ENCODE data around the gene AK8. TPM values are rescaled to one million over a fixed set of nuclear protein-coding genes. Genes with fewer than 3 reads are reported as not detected.

Gene AK8
- total RNA-seq, 2 experiments from 2014 or later, result 0.10 to 0.36 TPM

DNA sequence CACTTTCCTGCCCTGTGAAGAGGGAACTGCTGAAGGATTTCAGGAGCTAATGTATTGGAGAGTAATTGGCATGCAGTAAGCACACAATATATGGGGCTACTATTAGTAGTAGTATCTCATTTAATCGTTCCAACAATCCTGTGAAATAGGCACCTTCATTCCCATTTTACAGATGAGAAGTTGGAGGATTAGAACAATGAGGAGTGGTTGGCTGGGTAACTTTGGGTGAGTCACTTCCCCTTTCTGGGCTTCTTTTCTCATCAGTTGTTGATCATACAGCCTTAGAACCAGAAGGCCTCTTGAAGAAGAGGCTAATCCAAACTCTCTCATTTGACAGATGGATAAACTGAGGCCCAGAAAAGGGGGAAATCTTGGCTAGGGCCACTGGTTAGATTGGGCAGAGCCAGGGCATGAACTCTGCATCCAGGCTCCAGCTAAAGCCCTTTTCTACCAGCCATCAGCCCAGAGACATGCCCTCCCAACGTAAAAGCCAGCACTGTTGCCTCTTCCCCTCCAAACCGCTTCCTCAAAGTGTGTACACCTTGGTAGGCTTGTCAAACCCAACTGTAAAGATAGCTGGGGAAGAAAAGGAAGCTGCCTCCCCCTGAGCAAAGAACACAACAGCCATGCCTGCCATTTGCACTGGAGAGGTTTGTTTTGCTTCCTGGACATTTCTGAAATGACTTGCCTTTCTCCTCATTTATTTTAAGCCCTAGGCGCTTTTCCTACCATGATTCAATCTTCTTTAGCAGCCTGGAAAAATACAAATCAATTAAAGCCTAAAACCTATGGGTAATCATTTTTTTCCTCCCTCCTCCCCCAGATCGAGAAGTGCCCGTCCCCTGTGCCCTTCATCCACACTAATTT, 1.6 kb upstream of the AK8 start:
- DNase-seq, result no peak
- peak overlapping the region; percentile 68 for H3K4me3 Mint-ChIP-seq
- H3K9me3 Mint-ChIP-seq, result no peaks in the 10 kb centered on the region
- no peaks in the 10 kb centered on the region for H3K27me3 Mint-ChIP-seq
- H3K36me3 Mint-ChIP-seq, result no peaks in the 10 kb centered on the region
- peaks cover 9% of the 10 kb centered on the region for H3K4me1 Mint-ChIP-seq
- H3K27ac Mint-ChIP-seq, result no peak overlapping the region

- Mint-ChIP-seq H3K36me3 (no peaks in the 10 kb centered on the region), H3K4me3 (peak within 1 kb of the TSS; percentile 68), H3K9me3 (no peaks in the 10 kb centered on the region), H3K27ac (no peak within 1 kb of the TSS), H3K27me3 (no peaks in the 10 kb centered on the region), H3K4me1 (peaks cover 9% of the 10 kb centered on the region)
- peak; percentile 24 for DNase-seq
Measured at GRCh38 chr9:132878695-132879456, 792 bp upstream of the AK8 start, which contains the start of gene SPACA9. TSS of gene SPACA9 (plus strand) at chr9:132878898. CDS start at chr9:132883948, 5,050 bp downstream.

GRCh38 chr9:132877458-132877823, 643 bp downstream of the AK8 start:
- Mint-ChIP-seq H3K4me1 (peaks cover 9% of the 10 kb centered on the region), H3K27ac (peak overlapping the region; percentile 12), H3K4me3 (peak overlapping the region; percentile 75), H3K27me3 (no peaks in the 10 kb centered on the region), H3K9me3 (no peaks in the 10 kb centered on the region), H3K36me3 (no peaks in the 10 kb centered on the region)
- DNase-seq, result no peak

GRCh38 chr9:132876849-132877248, 1.2 kb downstream of the AK8 start:
- H3K36me3 Mint-ChIP-seq, result no peaks in the 10 kb centered on the region
- H3K4me1 Mint-ChIP-seq, result peaks cover 9% of the 10 kb centered on the region
- no peak overlapping the region for H3K27ac Mint-ChIP-seq
- no peaks in the 10 kb centered on the region for H3K27me3 Mint-ChIP-seq
- DNase-seq, result no peak
- no peaks in the 10 kb centered on the region for H3K9me3 Mint-ChIP-seq
- H3K4me3 Mint-ChIP-seq, result peak overlapping the region; percentile 75

GRCh38 chr9:132875159-132875558, 2.9 kb downstream of the AK8 start:
- no peaks in the 10 kb centered on the region for H3K9me3 Mint-ChIP-seq
- no peaks in the 10 kb centered on the region for H3K27me3 Mint-ChIP-seq
- no peaks in the 10 kb centered on the region for H3K36me3 Mint-ChIP-seq
- peaks cover 9% of the 10 kb centered on the region for H3K4me1 Mint-ChIP-seq
- H3K4me3 Mint-ChIP-seq, result no peak overlapping the region
- DNase-seq, result no peak
- H3K27ac Mint-ChIP-seq, result no peak overlapping the region

- Mint-ChIP-seq H3K4me3 (no peak overlapping the region), H3K36me3 (no peaks in the 10 kb centered on the region), H3K9me3 (no peaks in the 10 kb centered on the region), H3K4me1 (peaks cover 4% of the 10 kb centered on the region), H3K27ac (peak overlapping the region; percentile 31), H3K27me3 (no peaks in the 10 kb centered on the region)
- DNase-seq, result no peak
Measured at GRCh38 chr9:132873403-132873802, 4.7 kb downstream of the AK8 start.

DNA sequence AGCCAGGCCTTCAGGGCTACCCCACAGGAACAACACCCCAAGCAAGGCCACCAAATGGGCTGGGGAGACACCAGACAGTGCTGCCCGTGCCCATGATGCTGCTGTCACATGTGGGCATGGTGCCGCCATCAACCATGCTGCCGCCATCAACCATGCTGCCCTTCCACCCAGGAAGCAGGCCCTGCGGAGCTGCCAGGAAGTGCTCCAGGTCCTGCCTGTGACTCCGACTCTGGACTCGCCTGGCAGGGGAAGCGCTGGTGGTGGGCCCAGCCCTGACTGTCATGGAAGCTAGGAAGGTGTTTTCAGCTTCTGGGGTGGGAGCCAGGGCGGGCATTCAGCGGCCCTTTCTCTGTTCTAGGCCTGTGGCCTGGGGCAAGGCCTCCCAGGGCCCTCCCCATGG, 8.8 kb downstream of the AK8 start:
- Mint-ChIP-seq H3K27me3 (no peaks in the 10 kb centered on the region), H3K4me1 (peaks cover 8% of the 10 kb centered on the region), H3K36me3 (no peaks in the 10 kb centered on the region), H3K27ac (no peak overlapping the region), H3K9me3 (no peaks in the 10 kb centered on the region), H3K4me3 (no peak overlapping the region)
- DNase-seq, result no peak

DNA sequence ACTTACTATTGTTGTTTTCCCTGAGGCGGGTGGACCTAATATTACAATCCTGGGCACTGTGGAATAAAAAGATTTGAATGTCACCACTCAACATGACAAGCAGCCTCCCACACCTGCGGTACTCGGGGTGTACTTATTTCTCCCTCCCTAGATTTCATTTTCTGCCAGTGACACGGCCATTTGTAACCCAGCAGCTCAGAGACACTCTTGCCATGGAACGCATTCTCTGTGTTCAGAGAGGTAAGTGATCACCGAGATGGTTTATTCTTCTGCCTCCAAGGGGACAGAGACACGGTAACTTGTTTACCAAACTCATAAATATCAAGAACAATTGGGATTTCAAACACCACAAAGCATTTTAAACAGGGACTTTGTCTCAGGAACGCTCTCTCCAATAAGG, 11.2 kb downstream of the AK8 start:
- Mint-ChIP-seq H3K27me3 (no peaks in the 10 kb centered on the region), H3K36me3 (no peaks in the 10 kb centered on the region), H3K4me3 (no peak overlapping the region), H3K9me3 (no peaks in the 10 kb centered on the region), H3K4me1 (peaks cover 4% of the 10 kb centered on the region), H3K27ac (no peak overlapping the region)
- DNase-seq, result no peak

DNA sequence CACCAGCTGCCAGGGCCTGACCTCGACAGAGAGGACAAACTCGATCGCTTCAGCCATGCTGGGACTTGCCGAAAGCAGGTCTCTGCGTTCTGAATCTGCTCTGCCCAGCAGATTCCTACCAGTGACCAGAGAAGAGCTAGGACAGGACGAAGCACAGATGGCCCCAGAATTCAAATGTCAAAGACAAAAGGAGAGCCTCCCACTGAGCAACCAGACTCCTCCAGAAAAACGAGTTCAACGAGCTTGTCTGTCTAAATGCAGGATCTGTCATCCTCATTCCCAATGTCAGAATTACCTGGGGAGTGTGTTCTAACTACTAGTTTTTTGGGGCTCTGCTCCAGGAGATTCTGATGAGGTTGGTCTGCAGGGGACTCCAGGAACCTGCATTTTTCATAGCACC, 13.4 kb downstream of the AK8 start:
- Mint-ChIP-seq H3K27ac (no peak overlapping the region), H3K9me3 (no peaks in the 10 kb centered on the region), H3K27me3 (no peaks in the 10 kb centered on the region), H3K4me3 (no peak overlapping the region), H3K4me1 (peaks cover 4% of the 10 kb centered on the region), H3K36me3 (no peaks in the 10 kb centered on the region)
- no peak for DNase-seq

DNA sequence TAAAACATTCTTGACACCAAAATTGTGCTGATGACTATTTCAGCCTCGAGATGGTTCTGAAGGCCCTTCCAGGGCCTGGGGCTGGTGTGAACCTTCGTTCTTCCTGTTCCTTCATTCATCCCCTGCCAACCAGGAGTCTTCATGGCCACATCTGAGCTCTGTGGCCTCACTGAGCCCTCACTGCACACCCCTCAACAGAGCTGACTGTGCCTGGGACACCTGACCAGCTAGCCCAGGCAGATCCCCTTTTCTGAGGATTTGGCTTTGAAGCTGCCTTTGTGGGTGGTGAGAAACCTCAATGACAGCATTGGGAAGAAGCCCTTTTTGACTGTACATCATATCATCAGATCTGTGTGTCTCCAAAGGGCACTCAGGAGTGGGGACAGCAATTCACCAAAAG, 13.8 kb downstream of the AK8 start:
- Mint-ChIP-seq H3K4me3 (no peak overlapping the region), H3K9me3 (no peaks in the 10 kb centered on the region), H3K4me1 (peaks cover 4% of the 10 kb centered on the region), H3K27me3 (no peaks in the 10 kb centered on the region), H3K27ac (no peak overlapping the region), H3K36me3 (no peaks in the 10 kb centered on the region)
- DNase-seq, result no peak

DNA sequence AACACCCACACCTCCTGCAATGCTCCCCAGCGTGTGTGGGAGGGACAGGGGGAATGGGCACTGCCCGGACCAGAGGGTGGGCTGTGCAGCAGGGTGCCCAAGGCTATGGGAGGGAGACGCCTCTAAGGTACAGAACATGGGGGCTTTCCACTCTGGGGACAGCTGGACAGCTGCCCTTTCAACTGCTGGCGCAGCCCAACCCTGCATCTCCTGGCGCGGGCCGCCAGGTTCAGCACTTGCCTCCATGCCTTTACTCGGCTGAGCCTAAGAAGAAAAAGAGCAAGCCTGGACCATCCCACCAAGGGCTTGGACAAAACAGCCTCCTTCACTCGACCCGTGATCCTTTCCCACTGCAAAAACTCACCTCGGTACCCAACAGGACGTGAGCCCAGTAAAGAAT, 15.0 kb downstream of the AK8 start:
- no peak for DNase-seq
- H3K27ac Mint-ChIP-seq, result no peak overlapping the region
- no peaks in the 10 kb centered on the region for H3K27me3 Mint-ChIP-seq
- no peaks in the 10 kb centered on the region for H3K9me3 Mint-ChIP-seq
- H3K4me3 Mint-ChIP-seq, result no peak overlapping the region
- peaks cover 4% of the 10 kb centered on the region for H3K4me1 Mint-ChIP-seq
- no peaks in the 10 kb centered on the region for H3K36me3 Mint-ChIP-seq

- DNase-seq, result peak; percentile 23
- Mint-ChIP-seq H3K4me1 (peaks cover 4% of the 10 kb centered on the region), H3K27me3 (no peaks in the 10 kb centered on the region), H3K27ac (no peak overlapping the region), H3K9me3 (no peaks in the 10 kb centered on the region), H3K4me3 (no peak overlapping the region), H3K36me3 (no peaks in the 10 kb centered on the region)
Measured at GRCh38 chr9:132862533-132862932, 15.6 kb downstream of the AK8 start.

GRCh38 chr9:132861666-132862065, 16.4 kb downstream of the AK8 start:
- H3K27me3 Mint-ChIP-seq, result no peaks in the 10 kb centered on the region
- H3K36me3 Mint-ChIP-seq, result no peaks in the 10 kb centered on the region
- no peak overlapping the region for H3K4me3 Mint-ChIP-seq
- no peak overlapping the region for H3K27ac Mint-ChIP-seq
- peaks cover 4% of the 10 kb centered on the region for H3K4me1 Mint-ChIP-seq
- no peaks in the 10 kb centered on the region for H3K9me3 Mint-ChIP-seq
- no peak for DNase-seq

DNA sequence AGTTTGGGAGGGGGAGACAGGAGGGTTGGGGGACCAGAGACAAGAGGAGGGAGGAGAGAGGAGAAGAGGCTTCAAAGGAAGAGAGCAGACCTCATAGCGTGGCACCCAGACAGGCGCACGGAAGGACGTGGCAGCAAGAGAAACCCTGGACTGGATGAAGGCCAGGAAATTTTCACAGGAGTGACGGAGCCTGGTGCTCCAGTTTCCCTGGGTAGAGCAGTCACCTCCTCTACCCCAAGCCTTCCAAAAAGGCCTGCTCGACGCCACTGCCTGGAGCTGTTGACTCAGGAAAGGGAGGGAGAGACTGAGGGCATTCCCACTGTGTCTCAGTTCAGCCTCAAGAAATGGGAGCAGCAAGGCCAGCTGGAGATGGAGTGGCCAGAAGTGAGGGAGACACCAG, 19.3 kb downstream of the AK8 start:
- Mint-ChIP-seq H3K36me3 (no peaks in the 10 kb centered on the region), H3K9me3 (no peaks in the 10 kb centered on the region), H3K27me3 (no peaks in the 10 kb centered on the region), H3K4me1 (no peaks in the 10 kb centered on the region), H3K4me3 (no peak overlapping the region), H3K27ac (no peak overlapping the region)
- no peak for DNase-seq

GRCh38 chr9:132857616-132858342, 20.3 kb downstream of the AK8 start:
- no peak overlapping the region for H3K4me3 Mint-ChIP-seq
- no peaks in the 10 kb centered on the region for H3K27me3 Mint-ChIP-seq
- DNase-seq, result no peak
- H3K4me1 Mint-ChIP-seq, result no peaks in the 10 kb centered on the region
- H3K36me3 Mint-ChIP-seq, result no peaks in the 10 kb centered on the region
- H3K9me3 Mint-ChIP-seq, result no peaks in the 10 kb centered on the region
- no peak overlapping the region for H3K27ac Mint-ChIP-seq
